ENCODE results near the gene AHRR.

Gene AHRR

GRCh38 chr5:426392-426976, 105.0 kb downstream of the AHRR start:
- DNase-seq (ENCODE audit: extremely low spot score): no peak
- POLR2A ChIA-PET: no interaction called here
- CTCF ChIA-PET: interaction anchor here (0.9 to 9.5 kb wide), 4 partner anchors 8 to 110 kb away, joined by 3 to 123 read pairs (median 14); no protein-coding TSS in a partner anchor
- no peak for TF ChIP-seq CTCF (IDR thresholded peaks at IDR 0.05; ENCODE audit: control extremely low read depth, extremely low read depth, low read depth, missing control alignments)

GRCh38 chr5:427415-428087, 106.0 kb downstream of the AHRR start:
- no peak for TF ChIP-seq CTCF (IDR thresholded peaks at IDR 0.05; ENCODE audit: control extremely low read depth, extremely low read depth, low read depth, missing control alignments)
- ChIA-PET CTCF (interaction anchor here (0.8 to 9.5 kb wide), 5 partner anchors 9 to 111 kb away, joined by 3 to 123 read pairs (median 3); no protein-coding TSS in a partner anchor), POLR2A (interaction anchor here (0.8 kb wide), 1 partner anchor 57 kb away, joined by 3 read pairs; no protein-coding TSS in a partner anchor)
- DNase-seq (ENCODE audit: extremely low spot score): no peak

GRCh38 chr5:428219-428618, 106.7 kb downstream of the AHRR start:
- POLR2A ChIA-PET: interaction anchor here (0.8 kb wide), 1 partner anchor 57 kb away, joined by 3 read pairs; no protein-coding TSS in a partner anchor

GRCh38 chr5:428754-429452, 107.4 kb downstream of the AHRR start:
- ChIA-PET POLR2A (no interaction called here), CTCF (interaction anchor here (0.8 to 10.6 kb wide), 5 partner anchors 17 to 112 kb away, joined by 3 to 123 read pairs (median 3); partner anchors contain the start of gene EXOC3)
- no peak for DNase-seq (ENCODE audit: extremely low spot score)
- TF ChIP-seq CTCF (IDR thresholded peaks at IDR 0.05; ENCODE audit: control extremely low read depth, extremely low read depth, low read depth, missing control alignments): no peak

More at GRCh38 chr5:428219-428618, 106.7 kb downstream of the AHRR start:
- DNase-seq (ENCODE audit: extremely low spot score): no peak
- TF ChIP-seq CTCF (IDR thresholded peaks at IDR 0.05; ENCODE audit: control extremely low read depth, extremely low read depth, low read depth, missing control alignments): no peak
- CTCF ChIA-PET: interaction anchor here (0.8 to 9.5 kb wide), 4 partner anchors 19 to 111 kb away, joined by 3 to 123 read pairs (median 3); no protein-coding TSS in a partner anchor

- TF ChIP-seq CTCF (IDR thresholded peaks at IDR 0.05; ENCODE audit: control extremely low read depth, extremely low read depth, low read depth, missing control alignments): no peak
- no peak for DNase-seq (ENCODE audit: extremely low spot score)
- ChIA-PET POLR2A (no interaction called here), CTCF (interaction anchor here (1.2 to 10.6 kb wide), 10 partner anchors 8 to 241 kb away, joined by 3 to 123 read pairs (median 8); partner anchors contain the start of gene EXOC3)
Observed at GRCh38 chr5:429453-430188, 108.1 kb downstream of the AHRR start.

Measured in GM10248 (cell line).